HepG2 (cell line): ENCODE data around the gene CYP4F8. TPM values are rescaled to one million over a fixed set of nuclear protein-coding genes. Genes with fewer than 3 reads are reported as not detected.

Experiments used
- HMGA1 ChIP-seq: sonication (generic); formaldehyde crosslinking; conservative IDR thresholded peaks from 2 replicates; pipeline ENCODE4 v1.4.0; 2020; ENCODE audit warnings: missing genetic modification reagents
- HOXA5 ChIP-seq: sonication (generic); formaldehyde crosslinking; IDR thresholded peaks from 2 replicates; pipeline ENCODE4 v1.4.0; 2020; ENCODE audit warnings: missing genetic modification reagents
- KDM5A ChIP-seq: fragments of 200-600 bp; sonication (generic); IDR thresholded peaks from 2 replicates; pipeline ENCODE4 v1.7.0; 2018; ENCODE audit warnings: antibody characterized with exemption, mild to moderate bottlenecking, low read length, borderline replicate concordance
- SAP130 ChIP-seq: IDR thresholded peaks from 2 replicates; pipeline ENCODE4 v1.6.1; 2016; ENCODE audit warnings: low read depth
- SATB2 ChIP-seq: sonication (generic); formaldehyde crosslinking; IDR thresholded peaks from 2 replicates; pipeline ENCODE4 v1.5.0; 2020; ENCODE audit warnings: missing genetic modification reagents
- SOX13 ChIP-seq, 3 experiments: fragments of 450-650 bp in 1 of 3; sonication (generic) in 1 of 3; formaldehyde crosslinking in 1 of 3; IDR thresholded peaks in 2 of 3; conservative IDR thresholded peaks in 1 of 3; 2 replicates each; pipeline versions ENCODE4 v1.5.0 to v1.6.1; 2016 to 2020; ENCODE audit warnings: antibody characterized with exemption in 1 of 3, mild to moderate bottlenecking in 1 of 3, missing compliant biosample characterization in 1 of 3, missing genetic modification reagents in 1 of 3, moderate library complexity in 1 of 3
- TMF1 ChIP-seq: sonication (generic); formaldehyde crosslinking; IDR thresholded peaks from 2 replicates; pipeline ENCODE4 v1.8.1; 2022; ENCODE audit warnings: low read depth, missing genetic modification reagents
- TRIM22 ChIP-seq: fragments of 450-650 bp; IDR thresholded peaks from 2 replicates; pipeline ENCODE4 v1.6.1; 2017
- ZBTB46 ChIP-seq: sonication (generic); formaldehyde crosslinking; IDR thresholded peaks from 2 replicates; pipeline ENCODE4 v1.4.0; 2020; ENCODE audit warnings: mild to moderate bottlenecking, missing genetic modification reagents, borderline replicate concordance
- ZFAT ChIP-seq: sonication (generic); formaldehyde crosslinking; conservative IDR thresholded peaks from 2 replicates; pipeline ENCODE4 v1.8.1; 2023; ENCODE audit warnings: missing genetic modification reagents, inconsistent platforms
- ZFP36L1 ChIP-seq: sonication (generic); formaldehyde crosslinking; IDR thresholded peaks from 2 replicates; pipeline ENCODE4 v1.8.0; 2022; ENCODE audit warnings: mild to moderate bottlenecking, missing genetic modification reagents, moderate library complexity
- ZHX2 ChIP-seq, 2 experiments: sonication (generic) in 1 of 2; formaldehyde crosslinking in 1 of 2; IDR thresholded peaks; 2 replicates each; pipeline versions ENCODE4 v1.6.1 to v1.9.0; 2014 to 2022; ENCODE audit warnings: antibody characterized with exemption in 1 of 2, borderline replicate concordance in 1 of 2, inconsistent platforms in 1 of 2, low read depth in 1 of 2, missing genetic modification reagents in 1 of 2
- ZNF256 ChIP-seq: sonication (generic); formaldehyde crosslinking; conservative IDR thresholded peaks from 2 replicates; pipeline ENCODE4 v1.4.0; 2020; ENCODE audit warnings: missing genetic modification reagents
- ZNF331 ChIP-seq: sonication (generic); formaldehyde crosslinking; IDR thresholded peaks from 2 replicates; pipeline ENCODE4 v1.4.0; 2020; ENCODE audit warnings: missing genetic modification reagents
- ZNF549 ChIP-seq: sonication (generic); formaldehyde crosslinking; IDR thresholded peaks from 2 replicates; pipeline ENCODE4 v1.5.0; 2020; ENCODE audit warnings: missing genetic modification reagents
- ZNF704 ChIP-seq: sonication (generic); formaldehyde crosslinking; IDR thresholded peaks from 2 replicates; pipeline ENCODE4 v1.8.1; 2023; ENCODE audit warnings: mild to moderate bottlenecking, inconsistent platforms, moderate library complexity, missing genetic modification reagents, borderline replicate concordance
- polyA plus RNA-seq, 8 experiments: library from polyadenylated mRNA; depleted of rRNA in 3 of 8; stranded (reverse) in 7 of 8; unstranded in 1 of 8; fragments of >200 nt; fragmentation: Illumina TruSeq in 4 of 8; extraction: Trizol in 4 of 8; gene quantifications; 2 replicates each; pipeline versions ENCODE4 v1.2.1 to v1.2.3, GENCODE V29; 2011 to 2016; ENCODE audit warnings: low read depth in 4 of 8, missing spikeins in 1 of 8, mixed read lengths in 1 of 8; ENCODE audit not compliant: insufficient read depth in 1 of 8
- total RNA-seq, 5 experiments: library from RNA; depleted of rRNA; stranded (reverse); fragments of >200 nt; fragmentation: Illumina TruSeq; extraction: Trizol; gene quantifications; 2 replicates each; pipeline ENCODE4 v1.2.3, GENCODE V29; 2016; ENCODE audit warnings: low read depth in 1 of 5
- TF ChIP-seq, protein P1 (sequence below): IDR thresholded peaks from 2 replicates; pipeline ENCODE4 v1.6.1; 2018; ENCODE audit warnings: missing genetic modification reagents, mild to moderate bottlenecking, missing compliant biosample characterization

CYP4F8 gene
- total and polyA plus RNA-seq, 2 of the 13 experiments (the other 11 are each of a cell fraction or from before 2014, with no cell fraction given), result not detected

DNA sequence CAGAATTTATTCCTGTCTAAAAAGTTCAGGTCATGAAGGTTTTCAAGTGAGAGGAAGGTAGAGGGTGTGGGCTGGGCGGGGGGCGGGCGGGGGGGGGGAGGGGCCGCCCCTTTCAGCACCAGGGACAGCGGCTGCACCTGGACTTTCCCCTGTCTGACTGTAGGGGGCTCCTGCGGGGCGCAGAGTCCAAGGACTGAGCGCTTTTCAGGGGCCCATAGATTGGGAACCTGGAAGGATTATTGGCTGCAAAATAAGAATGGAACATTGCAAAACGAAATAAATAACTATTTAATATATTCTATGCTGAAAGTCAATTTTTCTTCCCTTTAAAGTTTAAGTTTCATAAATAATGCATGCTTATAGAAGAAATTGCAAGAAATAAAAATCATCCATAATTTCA, 16.8 kb downstream of the CYP4F8 start (continued):
- TF ChIP-seq ZHX2 (IDR thresholded peaks at IDR 0.05; ENCODE audit: low read depth) (no peak), ZHX2 (CRISPR knock-in tag; IDR thresholded peaks at IDR 0.05; ENCODE audit: borderline replicate concordance) (peak; percentile 79; the same call in 1 of the 2 replicates), ZNF549 (CRISPR knock-in tag) (no peak), SATB2 (CRISPR knock-in tag) (peak; percentile 87; the same call in 1 of the 2 replicates), KDM5A (no peak), TMF1 (CRISPR knock-in tag) (0 out of 2 replicates have a peak, but pooled peaks have one; percentile 40), HMGA1 (CRISPR knock-in tag) (no peak), ZBTB46 (CRISPR knock-in tag) (no peak), ZNF256 (CRISPR knock-in tag) (peak; percentile 80; the same call in 1 of the 2 replicates), ZFAT (CRISPR knock-in tag) (0 out of 2 replicates have a peak, but pooled peaks have one; percentile 42), ZFP36L1 (CRISPR knock-in tag) (no peak), HOXA5 (CRISPR knock-in tag) (peak; percentile 97), SOX13 (IDR thresholded peaks at IDR 0.05) (no peak), SOX13 (CRISPR knock-in tag; conservative IDR thresholded peaks at IDR 0.05 in 1 of 2, IDR thresholded peaks at IDR 0.05 in 1 of 2) (peak in 1 of 2 experiments; percentile 38; a peak in 1 of 4 replicates), ZNF704 (CRISPR knock-in tag) (no peak), SAP130 (CRISPR knock-in tag) (peak; percentile 34; the same call in 1 of the 2 replicates), TRIM22 (no peak), ZNF331 (peak; percentile 84)
- TF ChIP-seq, protein P1, sequence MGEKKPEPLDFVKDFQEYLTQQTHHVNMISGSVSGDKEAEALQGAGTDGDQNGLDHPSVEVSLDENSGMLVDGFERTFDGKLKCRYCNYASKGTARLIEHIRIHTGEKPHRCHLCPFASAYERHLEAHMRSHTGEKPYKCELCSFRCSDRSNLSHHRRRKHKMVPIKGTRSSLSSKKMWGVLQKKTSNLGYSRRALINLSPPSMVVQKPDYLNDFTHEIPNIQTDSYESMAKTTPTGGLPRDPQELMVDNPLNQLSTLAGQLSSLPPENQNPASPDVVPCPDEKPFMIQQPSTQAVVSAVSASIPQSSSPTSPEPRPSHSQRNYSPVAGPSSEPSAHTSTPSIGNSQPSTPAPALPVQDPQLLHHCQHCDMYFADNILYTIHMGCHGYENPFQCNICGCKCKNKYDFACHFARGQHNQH (CRISPR knock-in tag), result peak; percentile 47; the same call in 1 of the 2 replicates
